HCT116 (cell line): ENCODE measurements around the gene ITGAD. TPM values are rescaled to one million over a fixed set of nuclear protein-coding genes. Genes with fewer than 3 reads are reported as not detected.
A peak's percentile ranks its signal among the peaks of the same experiment; 100 is the strongest.

Source experiments
- ATAC-seq: fragments of 200-7000 bp; cut with Tn5 transposase; 2 replicates; pipeline ENCODE4 v1.9.1; 2020; ENCODE audit warnings: mild to moderate bottlenecking, moderate library complexity
- BruUV-seq: library from RNA; stranded (reverse); fragments of 400-500 nt; replicated peaks from 2 replicates; lab custom pipeline; 2021; lab: Mats Ljungman, UMichigan
- CTCF ChIA-PET: fragments of 300-600 bp; sonication (Branson Sonifier 250); formaldehyde crosslinking; loops from one replicate; lab custom pipeline; 2021; ENCODE audit warnings: antibody characterized with exemption; lab: Charles Lee
- POLR2A ChIA-PET: fragments of 300-600, 350-600 bp; sonication (Branson Sonifier 250); formaldehyde crosslinking; loops from one replicate; lab custom pipeline; 2021; ENCODE audit warnings: antibody characterized with exemption; lab: Charles Lee
- RAD21 ChIA-PET, 2 experiments: fragments of 300-600 bp; sonication (Branson Sonifier 250); formaldehyde crosslinking; loops; one replicate each; lab custom pipeline; 2023; ENCODE audit warnings: low total read pairs in 2 of 2; ENCODE audit not compliant: uncharacterized antibody in 2 of 2, unreplicated experiment in 2 of 2, low non-redundant PET in 1 of 2; lab: Charles Lee
- DNase-seq: peaks from one replicate; pipeline ENCODE4 v3.0.0-alpha.2; 2010; ENCODE audit warnings: low read depth, low spot score
- H2AFZ ChIP-seq: fragments of 200-600 bp; shearing (Covaris generic), sonication (generic); 2 replicates; pipeline ENCODE4 v1.6.1; 2017; ENCODE audit warnings: low read depth, mixed run types, mixed read lengths, antibody characterized with exemption, low read length; ENCODE audit not compliant: poor library complexity, severe bottlenecking
- H3K27ac ChIP-seq: 2 replicates; pipeline ENCODE4 v1.5.1; 2012; ENCODE audit warnings: low read depth, low read length
- H3K27me3 ChIP-seq: fragments of 200-600 bp; sonication (generic); 2 replicates; pipeline ENCODE4 v1.6.1; 2016; ENCODE audit warnings: mixed run types, low read length, mixed read lengths; ENCODE audit not compliant: insufficient read depth
- H3K36me3 ChIP-seq, 2 experiments: fragments of 200-500 bp in 1 of 2; fragments of 200-600 bp in 1 of 2; sonication (Bioruptor generic) in 1 of 2; sonication (generic) in 1 of 2; 2 replicates each; pipeline versions ENCODE4 v1.5.1 to v1.6.1; 2014 to 2016; ENCODE audit warnings: low read length in 2 of 2, inconsistent platforms in 1 of 2, mixed read lengths in 1 of 2, mixed run types in 1 of 2; ENCODE audit not compliant: insufficient read depth in 2 of 2, control insufficient read depth in 1 of 2
- H3K4me1 ChIP-seq, 2 experiments: fragments of 200-600 bp in 1 of 2; sonication (generic) in 1 of 2; 2 replicates each; pipeline versions ENCODE4 v1.5.1 to v1.6.1; 2012 to 2017; ENCODE audit warnings: low read length in 2 of 2, inconsistent platforms in 1 of 2, mild to moderate bottlenecking in 1 of 2, mixed read lengths in 1 of 2, mixed run types in 1 of 2, moderate library complexity in 1 of 2; ENCODE audit not compliant: insufficient read depth in 2 of 2, control insufficient read depth in 1 of 2
- H3K4me2 ChIP-seq: fragments of 200-600 bp; sonication (generic); 2 replicates; pipeline ENCODE4 v1.6.1; 2017; ENCODE audit warnings: mixed run types, low read length, mixed read lengths
- H3K4me3 ChIP-seq, 2 experiments: fragments of 200-600 bp in 1 of 2; sonication (generic) in 1 of 2; replicated peaks in 1 of 2; 2 replicates each; pipeline ENCODE4 v1.5.1; 2011 to 2016; ENCODE audit warnings: low read length in 2 of 2, control low read depth in 1 of 2, low read depth in 1 of 2, mild to moderate bottlenecking in 1 of 2, mixed read lengths in 1 of 2, mixed run types in 1 of 2
- H3K79me2 ChIP-seq: fragments of 200-600 bp; sonication (generic); 2 replicates; pipeline ENCODE4 v1.6.1; 2017; ENCODE audit warnings: mild to moderate bottlenecking, mixed run types, low read length, moderate library complexity, mixed read lengths; ENCODE audit not compliant: insufficient read depth
- H3K9ac ChIP-seq: fragments of 200-600 bp; sonication (generic); 2 replicates; pipeline ENCODE4 v1.6.1; 2016; ENCODE audit warnings: low read length, mixed read lengths
- H3K9me2 ChIP-seq: fragments of 200-600 bp; sonication (generic), shearing (Covaris generic); 2 replicates; pipeline ENCODE4 v1.6.1; 2017; ENCODE audit warnings: mixed run types, mild to moderate bottlenecking, moderate library complexity; ENCODE audit not compliant: insufficient read depth
- H3K9me3 ChIP-seq, 2 experiments: fragments of 200-500 bp in 1 of 2; fragments of 200-600 bp in 1 of 2; sonication (Bioruptor generic) in 1 of 2; sonication (generic) in 1 of 2; 2 replicates each; pipeline ENCODE4 v1.6.1; 2014 to 2017; ENCODE audit warnings: low read length in 2 of 2, mixed read lengths in 2 of 2, inconsistent platforms in 1 of 2, low read depth in 1 of 2, mild to moderate bottlenecking in 1 of 2, mixed run types in 1 of 2, moderate library complexity in 1 of 2; ENCODE audit not compliant: control insufficient read depth in 1 of 2, insufficient read depth in 1 of 2
- H4K20me1 ChIP-seq: fragments of 200-600 bp; sonication (generic), shearing (Covaris generic); 2 replicates; pipeline ENCODE4 v1.6.1; 2017; ENCODE audit warnings: mixed run types, mild to moderate bottlenecking, moderate library complexity; ENCODE audit not compliant: insufficient read depth
- CBX3 ChIP-seq: IDR thresholded peaks from 2 replicates; pipeline ENCODE4 v1.6.1; 2012; ENCODE audit warnings: low read depth
- CEBPB ChIP-seq: IDR thresholded peaks from 2 replicates; pipeline ENCODE4 v1.6.1; 2012; ENCODE audit warnings: low read depth
- EGR1 ChIP-seq: IDR thresholded peaks from 2 replicates; pipeline ENCODE4 v1.6.1; 2012; ENCODE audit warnings: low read depth
- FOSL1 ChIP-seq: IDR thresholded peaks from 2 replicates; pipeline ENCODE4 v1.6.1; 2012; ENCODE audit warnings: low read depth
- ZBTB33 ChIP-seq: IDR thresholded peaks from 2 replicates; pipeline ENCODE4 v1.6.1; 2011; ENCODE audit warnings: mild to moderate bottlenecking, low read length, moderate library complexity; ENCODE audit not compliant: insufficient replicate concordance; ENCODE audit errors: extremely low read depth
- intact Hi-C: fragments of 100-400 bp; cut with micrococcal nuclease; formaldehyde crosslinking; loops from 2 replicates; pipeline ENCODE4 v1.10.0; 2022
- total RNA-seq: library from RNA; stranded (reverse); gene quantifications from one replicate; pipeline ENCODE4 v1.2.1, GENCODE V29; 2021; ENCODE audit not compliant: unreplicated experiment

ITGAD gene
- total RNA-seq, 1 experiment from 2014 or later = 0.12 TPM

DNA sequence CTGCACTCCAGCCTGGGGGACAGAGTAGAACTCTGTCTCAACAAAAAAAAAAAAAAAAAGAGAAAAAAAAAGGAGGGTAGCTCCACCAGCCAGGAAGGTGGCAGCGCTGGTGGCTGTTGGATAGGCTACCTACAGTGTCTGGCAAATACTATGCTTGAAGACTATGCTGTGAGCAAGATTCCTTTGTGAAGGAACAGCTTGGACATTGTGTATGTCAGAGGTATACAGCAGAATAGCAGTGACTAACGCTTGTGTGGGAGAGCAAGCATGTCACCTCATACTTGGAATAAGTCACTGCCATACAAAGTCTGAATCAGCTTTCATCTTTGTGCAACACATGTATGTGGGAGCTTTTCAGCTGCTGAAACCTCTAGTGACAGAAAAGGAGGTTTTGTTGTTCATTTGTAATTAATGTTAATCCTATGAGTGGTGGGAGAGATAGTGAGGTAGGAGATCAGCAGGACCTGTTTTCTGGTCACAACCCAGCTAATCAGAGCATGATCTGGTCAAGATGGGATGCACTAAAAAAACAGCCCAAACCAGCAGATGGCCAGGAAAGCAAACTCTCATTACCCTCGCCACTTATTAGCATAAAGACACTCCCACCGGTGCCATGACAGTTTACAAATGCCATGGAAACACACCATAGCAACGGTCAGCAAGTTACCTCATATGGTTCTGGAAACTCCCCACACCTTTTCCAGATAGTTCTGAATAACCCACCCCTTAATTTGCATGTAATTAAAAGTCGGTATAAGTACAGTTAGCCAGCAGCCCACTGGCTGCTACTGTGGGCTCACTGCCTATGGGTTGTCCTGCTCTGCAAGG lies 6.8 kb upstream of the ITGAD start:
- Histone ChIP-seq H3K79me2 (no peaks in the 10 kb centered on the region), H3K9me2 (no peaks in the 10 kb centered on the region), H3K27ac (peak overlapping the region; percentile 44; the same call in 1 of the 2 replicates), H2AFZ (peak overlapping the region; percentile 42), H3K9ac (peak overlapping the region; percentile 26; the same call in 1 of the 2 replicates), H3K4me3 (peak overlapping the region in 1 of 2 experiments; percentile 28; a peak in 2 of 4 replicates), H4K20me1 (no peaks in the 10 kb centered on the region), H3K4me2 (peak overlapping the region; percentile 64), H3K9me3 (no peaks in the 10 kb centered on the region), H3K36me3 (no peaks in the 10 kb centered on the region), H3K4me1 (peaks cover 23 to 32% of the 10 kb centered on the region in 2 experiments), H3K27me3 (no peaks in the 10 kb centered on the region)
- ChIA-PET RAD21 (interaction anchor here (0.6 to 0.7 kb wide), 2 partner anchors 56 to 57 kb away, joined by 3 to 4 read pairs; partner anchors contain the start of gene ZNF843 (in 1 of the 2)), POLR2A (interaction anchor here (0.7 to 0.9 kb wide), 2 partner anchors 172 to 353 kb away, joined by 3 to 4 read pairs; partner anchors contain the start of genes STX4 and TRIM72), CTCF (interaction anchor here (0.8 to 1.4 kb wide), 7 partner anchors 9 to 432 kb away, joined by 3 to 5 read pairs (median 3); partner anchors contain the start of gene TRIM72)
- intact Hi-C loops = no loop called here
- no TSS peak for BruUV-seq
- ATAC-seq (peak; percentile 68), DNase-seq (peak; percentile 54)
- TF ChIP-seq FOSL1 = peak; percentile 7; the same call in 1 of the 2 replicates
- 0 out of 2 replicates have a peak, but pooled peaks have one; percentile 34 for TF ChIP-seq EGR1
- TF ChIP-seq ZBTB33 = no peak
- peak; percentile 62; the same call in 1 of the 2 replicates for TF ChIP-seq CBX3
- 0 out of 2 replicates have a peak, but pooled peaks have one; percentile 8 for TF ChIP-seq CEBPB
